Thoracic aorta (tissue), 2 donors: ENCODE results near the gene REM2. TPM values are rescaled to one million over a fixed set of nuclear protein-coding genes. Genes with fewer than 3 reads are reported as not detected.
"Not testable (repeated sequence)": the region's sequence is repeated elsewhere in the genome, so short reads cannot be mapped to it uniquely, and the experiment has no call there.

ENCODE experiments used
- ATAC-seq: fragments of 150-250 bp; one replicate; pipeline ENCODE4 v1.8.0; 2017; ENCODE audit warnings: low read depth; ENCODE audit not compliant: insufficient number of reproducible peaks, low FRiP score
- DNase-seq: peaks from one replicate; pipeline ENCODE4 v3.0.0-alpha.2; 2020; ENCODE audit warnings: low spot score
- H3K27ac ChIP-seq, 2 donors: fragments of 200-600 bp; sonication (generic); 1 replicate in 1 of 2; 2 replicates in 1 of 2; pipeline ENCODE4 v1.5.1; 2016; ENCODE audit warnings: mild to moderate bottlenecking in 2 of 2, moderate library complexity in 2 of 2
- H3K27me3 ChIP-seq: fragments of 200-600 bp; sonication (generic); replicated peaks from 2 replicates; pipeline ENCODE4 v1.6.0; 2016; ENCODE audit warnings: mild to moderate bottlenecking; ENCODE audit not compliant: insufficient read depth
- H3K36me3 ChIP-seq: fragments of 200-600 bp; sonication (generic); one replicate; pipeline ENCODE4 v1.5.1; 2016
- H3K4me1 ChIP-seq, 2 donors: fragments of 200-600 bp; sonication (generic); 1 replicate in 1 of 2; 2 replicates in 1 of 2; pipeline versions ENCODE4 v1.5.1 to v1.6.0; 2016; ENCODE audit warnings: low read depth in 2 of 2, mild to moderate bottlenecking in 1 of 2; ENCODE audit not compliant: control insufficient read depth in 1 of 2
- H3K4me3 ChIP-seq: fragments of 200-600 bp; sonication (generic); 2 replicates; pipeline ENCODE4 v1.5.1; 2016; ENCODE audit warnings: mild to moderate bottlenecking
- H3K9me3 ChIP-seq: fragments of 200-600 bp; sonication (generic); 2 replicates; pipeline ENCODE4 v1.5.1; 2016
- CTCF ChIP-seq: fragments of 200-600 bp; sonication (generic); IDR thresholded peaks from one replicate; pipeline ENCODE4 v1.5.1; 2019; ENCODE audit warnings: antibody characterized with exemption
- total RNA-seq, 2 donors: library from RNA; depleted of rRNA; stranded (reverse); fragments of >200 nt; gene quantifications; one replicate each; pipeline versions ENCODE4 v1.1.0 to v1.2.3, GENCODE V29; 2016

Gene REM2
- total RNA-seq, 2 donors from 2014 or later = 0.28 TPM; not detected in 1

DNA sequence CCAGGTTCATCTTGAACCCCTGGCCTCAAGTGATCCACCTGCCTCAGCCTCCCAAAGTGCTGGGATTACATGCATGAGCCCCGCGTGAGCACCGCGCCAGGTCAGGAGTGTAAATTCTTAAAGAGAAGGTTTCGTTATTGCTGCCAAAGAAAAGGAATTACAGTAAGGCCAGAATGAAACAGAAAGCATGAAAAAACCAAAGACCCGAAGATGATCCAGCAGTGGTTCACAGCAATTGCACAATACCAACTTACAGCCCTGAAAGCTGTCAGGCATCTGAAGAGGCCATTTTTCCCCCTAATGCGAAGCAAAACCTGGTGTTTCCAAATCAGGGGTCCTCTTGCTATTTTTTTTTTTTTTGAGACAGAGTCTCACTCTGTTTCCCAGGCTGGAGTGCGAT is 25.6 kb downstream of the REM2 start:
- Histone ChIP-seq H3K4me1 (no peaks in the 10 kb centered on the region), H3K9me3 (no peaks in the 10 kb centered on the region), H3K36me3 (peaks cover 61% of the 10 kb centered on the region), H3K27me3 (no peaks in the 10 kb centered on the region), H3K4me3 (no peak overlapping the region), H3K27ac (no peak overlapping the region)
- no peak for ATAC-seq
- no peak for DNase-seq
- TF ChIP-seq CTCF = no peak

- Histone ChIP-seq H3K27me3 (no peaks in the 10 kb centered on the region), H3K36me3 (peaks cover 38% of the 10 kb centered on the region), H3K9me3 (no peaks in the 10 kb centered on the region), H3K27ac (no peak overlapping the region), H3K4me1 (peaks cover 0 to 2% of the 10 kb centered on the region in 2 donors), H3K4me3 (no peak overlapping the region)
- DNase-seq (no peak), ATAC-seq (no peak)
- TF ChIP-seq CTCF = no peak
These were observed 27.9 kb downstream of the REM2 start for GRCh38 chr14:22910916-22911315.

- not testable (repeated sequence) for H3K36me3 ChIP-seq, H3K4me3 ChIP-seq, ATAC-seq, DNase-seq, H3K9me3 ChIP-seq, H3K27me3 ChIP-seq, H3K27ac ChIP-seq
- H3K4me1 ChIP-seq = peaks cover 16 to 24% of the 10 kb centered on the region in 2 donors
These were observed 31.8 kb downstream of the REM2 start for GRCh38 chr14:22914836-22915235.

GRCh38 chr14:22915886-22916521 is 33.0 kb downstream of the REM2 start:
- H3K9me3 ChIP-seq = no peaks in the 10 kb centered on the region
- no peak for TF ChIP-seq CTCF

GRCh38 chr14:22918804-22919600 is 36.0 kb downstream of the REM2 start, which contains the start of gene RBM23:
RBM23 (minus strand) TSS chr14:22919149.
- Histone ChIP-seq H3K4me3 (peak within 1 kb of the TSS; percentile 91), H3K9me3 (no peaks in the 10 kb centered on the region), H3K27ac (peak within 1 kb of the TSS; percentile 96 to 99), H3K4me1 (peaks cover 16 to 24% of the 10 kb centered on the region in 2 donors), H3K27me3 (no peaks in the 10 kb centered on the region), H3K36me3 (peaks cover 18% of the 10 kb centered on the region)
- ATAC-seq (peak; percentile 99), DNase-seq (peak; percentile 100)
- TF ChIP-seq CTCF = no peak

More at GRCh38 chr14:22915886-22916521, 33.0 kb downstream of the REM2 start:
- ATAC-seq (no peak), DNase-seq (no peak)
- no peaks in the 10 kb centered on the region for H3K27me3 ChIP-seq
- H3K4me1 ChIP-seq = peaks cover 16 to 24% of the 10 kb centered on the region in 2 donors
- peaks cover 13% of the 10 kb centered on the region for H3K36me3 ChIP-seq
- no peak overlapping the region for H3K4me3 ChIP-seq
- no peak overlapping the region for H3K27ac ChIP-seq
